Pancreas (tissue), 10 donors: ENCODE measurements around the gene VCAM1. TPM values are rescaled to one million over a fixed set of nuclear protein-coding genes. Genes with fewer than 3 reads are reported as not detected.
"Not testable (repeated sequence)": the region's sequence is repeated elsewhere in the genome, so short reads cannot be mapped to it uniquely, and the experiment has no call there.

Source experiments
- ATAC-seq, 4 donors: fragments of 200-7000 bp; cut with Tn5 transposase; one replicate each; pipeline versions ENCODE4 v1.8.0 to v1.9.1; 2020; ENCODE audit warnings: mild to moderate bottlenecking in 4 of 4, moderate library complexity in 4 of 4
- DNase-seq, 6 donors: peaks; one replicate each; pipeline ENCODE4 v3.0.0-alpha.2; 2020
- FAIRE-seq: peaks from 2 replicates; lab custom pipeline; 2012; peaks lifted over from hg19 to GRCh38; lab: Jason Lieb, UNC
- H3K27ac ChIP-seq, 4 donors: fragments of 200-600 bp; sonication (generic); 1 replicate in 3 of 4; 2 replicates in 1 of 4; pipeline versions ENCODE4 v1.5.0 to v1.8.0; 2020
- H3K27me3 ChIP-seq, 4 donors: fragments of 200-600 bp; one replicate each; pipeline ENCODE4 v1.8.0; 2021
- H3K36me3 ChIP-seq, 3 donors: fragments of 200-600 bp; sonication (generic) in 1 of 3; one replicate each; pipeline versions ENCODE4 v1.5.0 to v1.8.0; 2020 to 2021
- H3K4me1 ChIP-seq, 3 donors: fragments of 200-600 bp; one replicate each; pipeline ENCODE4 v1.8.0; 2021
- H3K4me3 ChIP-seq, 4 donors: fragments of 200-600 bp; sonication (generic) in 2 of 4; one replicate each; pipeline versions ENCODE4 v1.5.0 to v1.8.0; 2020 to 2021
- H3K9me3 ChIP-seq, 4 donors: fragments of 200-600 bp; one replicate each; pipeline ENCODE4 v1.8.0; 2021
- CTCF ChIP-seq, 4 donors: fragments of 200-600 bp; sonication (generic) in 3 of 4; IDR thresholded peaks; one replicate each; pipeline versions ENCODE4 v1.5.0 to v1.8.0; 2021; ENCODE audit warnings: antibody characterized with exemption in 4 of 4
- WGBS, 2 donors: extraction: QIAGEN DNeasy Blood & Tissue Kit; methylation state at CpG; one replicate each; pipeline ENCODE4 v1.1.7; 2013; 5-methylcytosine and 5-hydroxymethylcytosine counted together
- intact Hi-C, 3 donors: fragments of 100-400 bp; cut with DNase I; formaldehyde crosslinking; loops; one replicate each; pipeline versions ENCODE4 v1.11.1 to v1.14.2; 2022
- polyA plus RNA-seq, 2 donors: library from polyadenylated mRNA; stranded (reverse); fragments of 200-250 nt; gene quantifications; one replicate each; pipeline ENCODE4 v1.2.3, GENCODE V29; 2013
- total RNA-seq, 6 donors: library from RNA; stranded (reverse); fragmentation: NEBNext Ultra II Directional in 4 of 6; extraction: Animal tissue kit (Norgen Biotek cat#: 25700) in 4 of 6; gene quantifications; one replicate each; pipeline versions ENCODE4 v1.2.1 to v1.2.4, GENCODE V29; 2021 to 2023
- donor health status: healthy with polysubstance abuse.
- donor health status: DM: no; HTN: no; CAD: no; lungs with moderate emphysema.
- donor health status: DM: no; HTN: no; CAD: no.
- donor health status: control.
- donor health status: control.
- donor health status: Bipolar disorder and iron deficiency.
- donor health status: DM: yes; HTN: yes; CAD: no.
- donor health status: DM: no; HTN: no; CAD: no.
- donor health status: DM: no; HTN: no; CAD: no.
- donor health status: DM: yes; HTN: yes; CAD: no.

Gene VCAM1
- total and polyA plus RNA-seq, 8 donors = 4.3 to 98.5 (median 11.4) TPM

DNA sequence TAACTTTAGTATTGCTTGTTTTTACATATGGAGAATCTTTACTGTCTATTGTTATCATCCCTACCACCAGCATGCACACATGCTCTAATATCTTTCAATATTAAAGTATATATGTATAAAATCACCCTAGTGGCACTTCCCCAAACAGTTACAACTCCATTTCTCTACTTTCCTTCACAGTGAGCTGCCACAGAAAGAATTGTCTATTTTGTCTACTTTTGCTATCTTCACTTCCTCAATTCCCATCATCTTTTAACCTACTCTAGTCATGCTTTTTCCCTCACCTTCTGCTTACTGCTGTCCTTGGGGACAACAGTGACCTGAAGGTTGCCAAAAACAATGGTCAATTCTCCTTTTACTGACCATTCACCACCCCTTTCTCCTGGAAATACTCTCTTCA lies 59.2 kb downstream of the VCAM1 start:
- Histone ChIP-seq H3K4me1 (no peaks in the 10 kb centered on the region), H3K27ac (no peak overlapping the region), H3K36me3 (no peaks in the 10 kb centered on the region), H3K4me3 (no peak overlapping the region), H3K9me3 (peaks cover 0 to 4% (median 0%) of the 10 kb centered on the region in 4 donors), H3K27me3 (no peaks in the 10 kb centered on the region)
- intact Hi-C loops = no loop called here
- DNase-seq (no peak), ATAC-seq (no peak), FAIRE-seq (no peak)
- TF ChIP-seq CTCF (IDR thresholded peaks at IDR 0.05) = no peak

GRCh38 chr1:100780814-100781213 lies 61.3 kb downstream of the VCAM1 start:
- intact Hi-C loops = no loop called here
- no peak for ATAC-seq
- Histone ChIP-seq H3K27ac (no peak overlapping the region), H3K36me3 (no peaks in the 10 kb centered on the region), H3K9me3 (no peaks in the 10 kb centered on the region), H3K4me1 (no peaks in the 10 kb centered on the region), H3K4me3 (no peak overlapping the region), H3K27me3 (no peaks in the 10 kb centered on the region)
- no peak for TF ChIP-seq CTCF (IDR thresholded peaks at IDR 0.05)
- DNase-seq = no peak
- FAIRE-seq = no peak

GRCh38 chr1:100781728-100782127 lies 62.2 kb downstream of the VCAM1 start:
- 58 to 82% methylated on average over 3 of the region's 3 CpGs for WGBS, 2 donors
- ATAC-seq, intact Hi-C loops, H3K9me3 ChIP-seq, FAIRE-seq, H3K27ac ChIP-seq, H3K4me3 ChIP-seq, H3K36me3 ChIP-seq, H3K4me1 ChIP-seq, DNase-seq, H3K27me3 ChIP-seq: not testable (repeated sequence)

- no peak for DNase-seq
- no peak overlapping the region for H3K27ac ChIP-seq
- no peak overlapping the region for H3K4me3 ChIP-seq
- intact Hi-C loops = no loop called here
- no peaks in the 10 kb centered on the region for H3K9me3 ChIP-seq
- WGBS, 2 donors = 56 to 62% methylated on average over 1 of the region's 1 CpG
- TF ChIP-seq CTCF (IDR thresholded peaks at IDR 0.05) = no peak
- no peaks in the 10 kb centered on the region for H3K4me1 ChIP-seq
- no peaks in the 10 kb centered on the region for H3K27me3 ChIP-seq
- no peaks in the 10 kb centered on the region for H3K36me3 ChIP-seq
- no peak for ATAC-seq
- FAIRE-seq = no peak
Observed at GRCh38 chr1:100782473-100783039, 63.0 kb downstream of the VCAM1 start.

GRCh38 chr1:100785470-100786052 lies 66.0 kb downstream of the VCAM1 start:
- no peak for FAIRE-seq
- H3K36me3 ChIP-seq = no peaks in the 10 kb centered on the region
- H3K27me3 ChIP-seq = no peaks in the 10 kb centered on the region
- H3K4me1 ChIP-seq = no peaks in the 10 kb centered on the region
- H3K9me3 ChIP-seq = no peaks in the 10 kb centered on the region
- H3K27ac ChIP-seq = no peak overlapping the region
- no peak for TF ChIP-seq CTCF (IDR thresholded peaks at IDR 0.05)
- H3K4me3 ChIP-seq = no peak overlapping the region
- intact Hi-C loops = no loop called here
- WGBS, 2 donors = 46 to 60% methylated on average over 5 of the region's 5 CpGs
- ATAC-seq = peak in 1 of 4 donors; percentile 56
- DNase-seq = no peak
